Measurements from ENCODE around the gene GDPD4.

The GDPD4 gene

DNA sequence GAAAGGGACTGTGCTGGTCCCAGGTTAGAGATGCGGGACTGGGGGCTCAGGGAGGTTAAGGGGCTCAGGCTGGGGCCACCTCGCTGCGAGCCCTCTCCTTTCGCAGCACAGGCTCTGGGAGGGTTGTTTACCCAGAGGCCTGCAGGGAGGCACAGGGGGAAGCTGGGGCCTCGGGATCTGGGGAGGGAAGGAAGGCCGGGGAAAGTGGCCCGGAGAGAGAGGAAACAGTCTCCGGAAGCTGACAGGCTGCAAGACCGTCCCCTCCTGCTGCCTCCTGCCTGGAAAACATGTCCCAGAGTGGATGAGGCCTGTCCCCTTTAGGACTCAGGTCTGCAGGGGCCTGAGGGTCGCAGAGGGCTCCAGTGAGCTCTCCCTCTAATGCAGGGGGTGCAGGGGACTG, 128.0 kb downstream of the GDPD4 start:
- no peak for DNase-seq (ENCODE audit: low spot score)

DNA sequence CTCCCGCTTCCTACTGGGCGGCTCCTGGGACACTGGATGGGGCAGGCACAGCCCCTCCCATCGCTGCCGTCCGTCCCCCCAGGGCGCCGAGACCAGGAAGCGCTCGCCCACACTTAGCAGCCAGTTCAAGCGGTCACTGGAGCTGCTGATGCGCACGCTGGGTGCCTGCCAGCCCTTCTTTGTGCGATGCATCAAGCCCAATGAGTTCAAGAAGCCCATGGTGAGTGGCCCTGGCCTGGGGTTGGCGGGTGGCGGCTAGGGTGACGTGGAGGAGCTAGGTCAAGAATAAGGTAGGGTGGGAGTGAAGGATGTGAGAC, 128.9 kb downstream of the GDPD4 start:
- no peak for DNase-seq (ENCODE audit: low spot score)

DNA sequence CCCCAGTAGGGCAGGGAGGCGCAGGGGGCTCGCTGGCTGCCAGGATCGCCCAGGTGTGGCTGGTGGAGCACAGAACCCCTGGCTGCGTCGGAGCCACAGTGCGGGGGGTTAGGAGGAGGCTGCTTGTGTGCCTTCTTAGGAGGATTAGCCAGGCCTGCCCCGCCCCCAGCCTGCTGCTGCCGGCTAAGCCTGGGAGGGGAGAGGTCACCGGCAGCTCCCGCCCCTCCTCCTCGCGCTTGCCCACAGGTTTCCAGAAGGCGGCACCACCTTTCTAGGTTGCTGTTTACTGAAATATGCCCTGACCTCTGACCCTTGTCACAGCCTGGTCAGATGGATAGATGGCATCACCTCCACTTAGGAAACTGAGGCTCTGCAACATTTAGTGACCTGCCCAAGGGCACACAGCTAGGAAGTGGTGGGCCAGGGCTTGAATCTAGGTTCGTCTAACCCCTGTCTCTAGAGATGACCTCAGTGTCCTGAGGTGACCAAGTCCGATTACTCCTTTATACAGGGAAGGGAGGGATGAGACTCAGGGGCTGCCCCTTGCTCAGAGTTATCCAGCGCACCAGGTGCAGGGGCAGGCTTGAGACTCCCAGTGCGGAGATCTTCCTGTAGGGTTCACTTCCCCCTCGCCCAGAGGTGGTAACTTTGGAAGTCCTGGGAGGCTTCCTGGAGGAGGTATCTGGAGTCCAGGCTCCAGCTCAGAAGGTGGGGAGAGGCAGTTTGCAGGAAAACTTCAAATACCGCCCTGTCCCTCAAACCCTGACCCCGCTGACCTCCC, 129.4 kb downstream of the GDPD4 start:
- no peak for DNase-seq (ENCODE audit: low spot score)

DNA sequence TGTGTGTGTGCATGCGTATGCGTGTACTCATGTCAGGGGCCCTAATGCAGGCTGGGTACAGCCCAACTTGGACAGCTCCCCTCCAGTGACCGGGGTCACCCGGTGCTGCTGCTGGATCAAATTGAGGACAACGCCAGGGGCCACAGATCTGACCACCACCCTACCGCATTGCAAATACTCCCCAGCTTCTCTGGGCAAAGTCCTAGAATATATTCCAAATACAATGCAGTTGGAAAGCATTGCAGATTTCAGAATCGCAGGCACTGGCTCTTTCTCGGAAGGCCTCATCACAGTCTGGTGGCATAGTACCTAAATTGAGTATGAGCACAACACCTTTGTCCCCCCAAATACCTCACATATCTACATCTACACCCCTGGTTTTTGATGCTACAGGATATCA, 130.2 kb downstream of the GDPD4 start:
- DNase-seq (ENCODE audit: low spot score) = no peak

DNA sequence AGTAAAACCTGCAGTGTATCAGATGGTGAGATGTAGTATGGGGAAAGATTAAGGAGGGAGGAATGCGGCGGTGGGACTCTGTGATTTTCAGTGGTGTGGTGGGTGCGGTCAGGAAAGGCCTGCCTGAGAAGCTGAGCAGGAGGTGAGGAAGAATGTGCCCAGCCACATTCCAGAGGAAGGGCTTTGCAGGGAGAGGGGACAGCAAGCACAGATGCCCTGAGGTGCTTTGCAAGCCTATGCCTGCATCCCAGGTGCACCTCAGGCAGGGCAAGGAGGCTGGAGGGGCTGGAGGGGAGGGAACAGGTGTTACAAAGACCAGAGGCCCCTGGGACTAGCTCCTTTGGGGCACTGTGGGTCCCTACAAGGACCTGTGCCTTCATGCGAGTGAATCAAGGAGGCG, 131.4 kb downstream of the GDPD4 start:
- DNase-seq (ENCODE audit: low spot score) = no peak

DNA sequence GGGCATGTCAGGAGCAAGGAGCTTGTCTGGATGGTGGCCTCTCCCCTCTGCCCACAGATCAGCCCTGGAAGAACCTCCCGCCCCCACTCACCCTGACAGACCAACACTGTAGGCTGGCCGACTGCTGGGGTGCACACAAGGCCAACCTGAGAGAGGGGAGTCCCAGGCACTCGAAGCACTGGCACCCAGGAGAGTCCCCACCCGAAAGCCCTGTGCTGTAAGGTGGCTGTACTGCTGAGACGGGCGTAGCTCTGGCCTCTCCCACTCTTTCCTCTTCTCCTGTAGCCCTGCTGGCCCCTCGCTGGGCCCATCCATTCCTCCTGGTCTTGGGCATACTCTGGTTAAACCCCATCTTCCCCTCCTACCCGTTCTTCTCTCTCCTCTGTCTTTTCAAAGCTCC, 133.7 kb downstream of the GDPD4 start:
- DNase-seq (ENCODE audit: low spot score) = no peak

DNA sequence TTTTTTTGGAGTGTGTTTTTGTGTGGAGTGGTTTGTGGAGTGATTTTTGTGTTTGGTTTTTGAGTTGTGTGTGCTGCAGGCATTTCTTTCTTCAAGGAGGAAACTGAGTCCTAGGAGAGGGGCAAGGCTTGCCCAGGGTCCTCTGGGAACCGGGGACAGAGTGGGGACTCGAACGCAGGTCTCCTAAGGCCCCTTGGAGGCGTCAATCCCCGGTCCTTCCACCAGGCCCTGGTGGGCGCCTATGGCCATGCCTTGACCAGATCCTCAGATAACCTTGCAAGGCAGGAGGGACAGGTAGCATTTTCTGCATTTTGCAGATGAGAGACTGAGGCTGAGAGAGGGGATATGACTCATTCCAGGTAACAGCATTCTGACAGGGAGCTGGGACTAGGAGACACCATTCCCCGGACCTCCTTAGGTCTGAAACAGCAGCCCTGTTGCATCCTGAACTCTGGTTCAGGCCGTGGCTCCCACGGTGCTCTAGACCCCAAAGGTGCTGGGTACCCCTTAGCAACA, 134.3 kb downstream of the GDPD4 start:
- no peak for DNase-seq (ENCODE audit: low spot score)
